CD4-positive, alpha-beta T cell treated with Interferon gamma for 1 hour (primary cell): ENCODE results near the gene NNT.
"Not testable (repeated sequence)": the region's sequence is repeated elsewhere in the genome, so short reads cannot be mapped to it uniquely, and the experiment has no call there.

Source experiments
- DNase-seq: peaks from one replicate; pipeline ENCODE4 v3.0.0-alpha.2; 2020

NNT gene

GRCh38 chr5:43676083-43676840 lies 73.3 kb downstream of the NNT start:
- DNase-seq = no peak

- DNase-seq = no peak
Observed at GRCh38 chr5:43677253-43677652, 74.3 kb downstream of the NNT start.

- no peak for DNase-seq
Observed at GRCh38 chr5:43679214-43679613, 76.2 kb downstream of the NNT start.

- DNase-seq = no peak
Observed at GRCh38 chr5:43680286-43680685, 77.3 kb downstream of the NNT start.

- DNase-seq = no peak
Observed at GRCh38 chr5:43683884-43684471, 81.0 kb downstream of the NNT start.

- no peak for DNase-seq
Observed at GRCh38 chr5:43685252-43685950, 82.4 kb downstream of the NNT start.

GRCh38 chr5:43687275-43687674 lies 84.3 kb downstream of the NNT start:
- DNase-seq = no peak

GRCh38 chr5:43691275-43691674 lies 88.3 kb downstream of the NNT start:
- DNase-seq = no peak

- no peak for DNase-seq
Observed at GRCh38 chr5:43691893-43692292, 88.9 kb downstream of the NNT start.

GRCh38 chr5:43693411-43693810 lies 90.4 kb downstream of the NNT start:
- DNase-seq = no peak

GRCh38 chr5:43694027-43694426 lies 91.0 kb downstream of the NNT start:
- no peak for DNase-seq

GRCh38 chr5:43696444-43696843 lies 93.5 kb downstream of the NNT start:
- DNase-seq = not testable (repeated sequence)

- no peak for DNase-seq
Observed at GRCh38 chr5:43699910-43700309, 96.9 kb downstream of the NNT start.

- DNase-seq = no peak
Observed at GRCh38 chr5:43700601-43701000, 97.6 kb downstream of the NNT start.

- DNase-seq = no peak
Observed at GRCh38 chr5:43701227-43701626, 98.2 kb downstream of the NNT start.

- DNase-seq = no peak
Observed at GRCh38 chr5:43702293-43702692, 99.3 kb downstream of the NNT start.

GRCh38 chr5:43702815-43703214 lies 99.8 kb downstream of the NNT start:
- DNase-seq = no peak

- no peak for DNase-seq
Observed at GRCh38 chr5:43704243-43704642, 101.3 kb downstream of the NNT start.

- DNase-seq = not testable (repeated sequence)
Observed at GRCh38 chr5:43706576-43706975, 103.6 kb downstream of the NNT start.

- no peak for DNase-seq
Observed at GRCh38 chr5:43711496-43711895, 108.5 kb downstream of the NNT start.

GRCh38 chr5:43712081-43712480 lies 109.1 kb downstream of the NNT start:
- no peak for DNase-seq

GRCh38 chr5:43719783-43720182 lies 116.8 kb downstream of the NNT start:
- not testable (repeated sequence) for DNase-seq

GRCh38 chr5:43728581-43728980 lies 125.6 kb downstream of the NNT start:
- no peak for DNase-seq

- DNase-seq = no peak
Observed at GRCh38 chr5:43729846-43730478, 127.0 kb downstream of the NNT start.
